GM19467 (cell line): ENCODE measurements around the gene EPG5.
"Not testable (repeated sequence)": the region's sequence is repeated elsewhere in the genome, so short reads cannot be mapped to it uniquely, and the experiment has no call there.

ENCODE experiments used
- ATAC-seq: cut with Tn5 transposase; IDR thresholded peaks from one replicate; pipeline ENCODE4 v1.9.1; 2021; ENCODE audit warnings: mild to moderate bottlenecking, moderate library complexity; ENCODE audit not compliant: unreplicated experiment

The EPG5 gene

DNA sequence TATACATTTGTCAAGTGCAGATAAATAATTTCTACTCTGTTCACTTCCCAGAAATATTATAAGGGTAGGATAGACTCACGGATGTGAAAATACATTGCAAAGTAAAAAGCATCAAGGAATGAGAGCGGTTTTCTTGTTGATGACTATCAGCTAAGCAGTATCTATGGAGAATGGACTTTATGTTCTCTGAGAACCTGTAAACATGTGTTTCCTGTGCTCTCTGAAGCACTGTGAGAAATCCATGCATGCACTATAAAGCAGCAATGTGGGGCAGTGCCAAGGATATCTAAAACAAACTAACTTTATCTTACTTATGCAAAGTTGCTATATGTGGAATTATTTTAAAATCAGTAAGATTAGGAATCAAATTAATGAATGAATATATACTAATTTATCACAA is 146.1 kb downstream of the EPG5 start:
- no peak for ATAC-seq

DNA sequence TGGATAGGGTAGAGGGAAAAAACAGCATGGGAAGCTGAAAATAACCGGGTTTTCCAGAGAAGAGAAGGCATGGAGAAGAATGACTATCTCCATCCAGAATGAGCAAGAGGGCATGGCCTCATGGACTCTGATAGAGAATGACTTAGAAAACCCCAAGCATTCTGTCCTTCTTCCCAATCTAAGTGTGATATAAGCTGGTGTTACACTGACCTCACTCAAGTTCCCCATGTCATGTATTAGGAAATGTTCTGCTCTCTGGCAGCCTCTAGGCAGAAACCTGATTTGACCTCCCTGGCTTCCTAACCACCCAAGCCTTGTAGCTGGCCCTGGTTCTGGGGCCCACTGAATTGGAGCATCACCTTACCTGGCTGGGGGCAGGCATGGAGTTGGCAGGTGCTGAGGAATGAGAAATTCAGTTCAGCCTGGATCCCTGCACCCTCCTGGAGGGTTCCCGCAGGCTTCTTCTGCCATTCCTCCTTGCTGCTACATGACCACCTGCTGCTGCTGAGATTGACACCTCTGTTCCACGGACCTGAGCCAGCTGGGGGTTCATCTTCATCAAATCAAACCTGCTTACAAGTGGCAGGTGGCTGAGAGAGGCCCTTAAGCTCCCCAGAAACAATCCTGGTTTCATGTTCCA is 146.9 kb downstream of the EPG5 start:
- no peak for ATAC-seq

DNA sequence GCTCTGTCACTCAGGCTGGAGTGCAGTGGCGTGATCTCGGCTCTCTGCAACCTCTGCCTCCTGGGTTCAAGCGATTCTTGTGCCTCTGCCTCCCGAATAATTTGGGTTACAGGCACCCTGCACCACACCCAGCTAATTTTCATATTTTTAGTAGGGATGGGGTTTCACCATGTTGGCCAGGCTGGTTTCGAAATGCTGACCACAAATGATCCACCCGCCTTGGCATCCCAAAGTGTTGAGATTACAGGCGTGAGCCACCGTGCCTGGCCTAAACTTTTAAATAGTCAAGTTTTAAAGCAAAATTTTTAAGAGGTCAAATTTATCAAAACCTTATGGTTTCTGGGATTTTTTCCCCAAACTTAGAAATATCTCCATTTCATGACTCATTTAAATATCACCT is 148.4 kb downstream of the EPG5 start:
- ATAC-seq, result not testable (repeated sequence)

DNA sequence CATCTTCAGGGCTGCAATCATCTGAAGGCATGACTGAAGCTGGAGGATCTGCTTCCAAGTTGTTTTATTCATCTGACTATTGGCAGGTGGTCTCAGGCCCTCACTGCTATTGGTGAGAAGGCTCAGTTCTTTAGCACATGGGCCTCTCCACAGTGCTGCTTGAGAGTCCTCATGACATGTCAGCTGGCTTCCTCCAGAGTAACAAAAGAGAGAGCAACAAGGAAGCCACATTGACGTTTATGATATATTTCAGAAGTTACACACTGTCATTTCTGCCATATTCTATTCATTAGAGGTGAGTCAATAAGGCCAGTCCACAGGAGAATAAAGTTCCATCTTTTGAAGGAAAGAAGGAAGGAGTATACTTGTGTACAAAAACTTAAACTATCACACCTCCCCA is 149.6 kb downstream of the EPG5 start:
- no peak for ATAC-seq

DNA sequence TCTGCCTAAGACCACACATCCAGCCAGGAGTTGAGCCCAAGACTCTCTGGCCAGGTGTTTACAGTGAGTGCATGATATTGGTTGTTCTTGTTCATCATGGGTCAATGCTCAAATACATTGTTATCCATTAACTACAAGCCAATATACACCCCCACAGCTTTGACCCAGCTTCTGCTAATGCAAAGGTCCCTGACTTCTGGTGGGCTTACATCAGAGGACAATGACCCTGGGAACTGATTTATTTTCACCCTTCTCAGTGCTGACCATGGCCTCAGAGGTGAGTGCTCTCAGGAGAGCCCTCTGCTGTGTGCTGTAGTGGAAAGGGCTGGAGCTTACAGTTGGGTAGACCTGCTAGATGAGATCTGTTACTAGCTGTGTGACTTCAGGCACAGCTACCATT is 152.4 kb downstream of the EPG5 start:
- ATAC-seq, result not testable (repeated sequence)

DNA sequence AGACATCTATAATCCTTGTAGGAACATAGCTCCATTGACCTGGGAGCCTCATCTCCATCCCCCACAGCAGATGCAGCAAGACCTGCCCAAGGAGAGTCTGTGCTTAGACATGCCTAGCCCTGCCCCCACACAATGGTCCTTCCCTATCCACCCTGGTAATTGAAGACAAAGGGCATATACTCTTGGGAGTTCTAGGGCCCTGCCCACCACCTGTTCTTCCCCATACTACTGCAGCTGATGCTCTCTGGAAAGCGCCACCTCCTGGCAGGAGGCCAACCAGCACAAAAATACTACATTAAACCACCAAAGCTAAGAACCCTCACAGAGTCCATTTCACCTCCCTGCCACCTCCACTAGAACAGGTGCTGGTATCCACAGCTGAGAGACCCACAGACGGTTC is 160.0 kb downstream of the EPG5 start:
- ATAC-seq, result not testable (repeated sequence)

DNA sequence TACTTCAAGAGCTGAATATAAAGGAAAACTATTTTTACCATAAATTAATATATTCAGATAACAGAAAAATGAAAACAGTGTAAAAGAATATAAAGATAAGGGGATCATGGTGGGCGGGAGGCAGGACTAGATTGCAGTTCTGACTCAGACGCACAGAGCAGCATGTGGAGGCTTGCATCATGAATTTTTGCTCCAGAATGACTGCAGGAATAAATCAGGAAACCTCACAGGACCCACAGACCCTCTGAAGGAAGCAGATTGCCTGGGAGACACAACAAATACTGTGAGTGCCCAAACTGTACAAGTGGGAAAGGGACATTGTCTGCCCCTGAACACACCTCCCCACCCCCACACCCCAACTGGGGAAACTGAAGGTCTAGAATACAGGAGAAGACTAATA is 160.9 kb downstream of the EPG5 start:
- no peak for ATAC-seq

DNA sequence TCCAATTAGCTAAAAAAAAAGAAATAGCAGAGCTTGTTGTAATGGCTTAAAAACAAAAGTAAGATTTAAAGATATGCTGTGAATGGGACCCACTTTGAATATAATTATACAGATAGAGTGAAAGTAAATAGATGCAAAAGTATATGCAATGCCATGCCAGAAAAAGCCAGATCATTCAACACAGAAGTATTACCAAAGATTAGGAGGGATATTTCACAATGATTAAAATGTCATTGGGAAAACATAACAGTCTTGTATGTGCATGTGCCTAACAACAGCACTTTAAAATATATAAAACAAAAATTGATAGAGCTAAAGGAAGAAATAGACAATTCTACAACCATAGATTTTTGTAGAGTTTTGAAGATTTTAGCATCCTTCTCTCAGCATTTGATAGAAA is 161.6 kb downstream of the EPG5 start:
- ATAC-seq, result no peak

DNA sequence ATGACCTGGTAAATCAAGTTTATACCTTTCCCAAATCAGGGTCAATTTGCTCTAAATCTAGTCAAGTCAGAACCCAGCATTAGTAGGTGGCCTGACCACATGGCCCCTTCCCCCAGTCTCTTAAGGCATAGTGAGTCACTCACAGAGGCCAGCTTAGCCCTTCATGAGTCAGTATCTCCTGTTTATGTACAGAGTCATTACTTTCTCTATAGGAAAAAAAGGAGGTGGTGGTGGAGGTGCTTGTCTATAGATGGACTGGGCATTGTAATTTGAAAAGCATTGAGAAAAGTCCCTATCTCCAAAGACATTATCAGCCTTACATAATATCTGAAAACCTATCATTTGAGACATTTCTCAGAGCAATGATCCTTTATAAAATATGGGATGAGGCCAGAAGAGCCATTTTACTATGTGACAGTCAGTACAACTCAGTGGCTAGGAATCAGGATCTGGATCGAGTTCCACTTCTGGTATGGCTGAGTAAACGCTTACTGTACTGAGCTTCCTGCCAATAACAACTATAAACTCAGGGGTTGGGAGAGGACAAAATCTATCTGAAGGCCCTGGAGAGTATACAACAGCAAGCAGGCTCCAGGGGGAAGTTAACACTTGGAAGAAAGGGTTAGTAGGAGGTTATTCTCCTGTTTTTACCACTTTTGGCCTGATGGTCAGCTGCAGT is 164.2 kb downstream of the EPG5 start:
- no peak for ATAC-seq

DNA sequence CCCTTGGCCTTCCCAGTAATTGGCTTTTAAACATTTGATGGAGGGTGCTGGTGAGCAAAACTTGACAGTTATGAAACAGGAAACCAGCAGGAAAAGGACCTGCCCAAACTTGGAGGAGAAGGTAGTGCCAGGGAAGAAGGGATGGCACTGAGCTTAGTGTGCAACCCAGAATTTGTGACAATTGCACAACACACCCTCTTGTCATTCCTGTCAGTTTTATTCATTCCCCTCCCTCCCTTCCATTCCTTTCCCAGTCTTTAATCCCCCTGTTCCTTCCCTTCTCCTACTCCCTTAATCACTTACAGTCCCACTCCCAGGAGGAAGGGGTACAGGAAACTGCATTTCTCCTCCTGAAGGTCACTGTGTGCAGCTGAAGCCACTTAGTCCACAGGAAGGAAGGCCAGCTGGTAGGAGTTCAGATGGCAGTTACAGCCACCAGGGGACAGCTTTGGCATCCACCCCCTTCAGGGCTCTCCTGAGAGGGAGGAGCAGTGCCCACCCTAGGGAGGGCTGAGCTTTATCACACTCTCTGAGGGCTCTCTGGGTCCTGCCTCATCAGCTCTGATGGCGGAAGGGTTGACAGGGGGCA is 165.6 kb downstream of the EPG5 start:
- no peak for ATAC-seq
